Neutrophil (primary cell): ENCODE results near the gene MYO15A.

Experiments used
- H3K27ac ChIP-seq: fragments of 200-600 bp; sonication (generic); 2 replicates; pipeline ENCODE4 v1.5.1; 2016; ENCODE audit warnings: mild to moderate bottlenecking, moderate library complexity
- H3K27me3 ChIP-seq: fragments of 200-600 bp; sonication (generic); 2 replicates; pipeline ENCODE4 v1.6.0; 2016; ENCODE audit warnings: mild to moderate bottlenecking
- H3K36me3 ChIP-seq: fragments of 200-600 bp; sonication (generic); 2 replicates; pipeline ENCODE4 v1.5.1; 2017
- H3K4me1 ChIP-seq, 2 experiments: fragments of 200-600 bp in 1 of 2; sonication (generic) in 1 of 2; 1 replicate in 1 of 2; 2 replicates in 1 of 2; pipeline versions ENCODE4 v1.5.1 to v1.6.1; 2013 to 2016; ENCODE audit warnings: low read depth in 1 of 2, low read length in 1 of 2, mild to moderate bottlenecking in 1 of 2, moderate library complexity in 1 of 2; ENCODE audit not compliant: control insufficient read depth in 1 of 2, insufficient read depth in 1 of 2
- H3K4me3 ChIP-seq, 2 experiments: fragments of 200-600 bp in 1 of 2; sonication (generic) in 1 of 2; 1 replicate in 1 of 2; 2 replicates in 1 of 2; pipeline ENCODE4 v1.5.1; 2013 to 2016; ENCODE audit warnings: low read depth in 1 of 2, low read length in 1 of 2, mild to moderate bottlenecking in 1 of 2, moderate library complexity in 1 of 2
- H3K9me3 ChIP-seq: fragments of 200-600 bp; sonication (generic); 2 replicates; pipeline ENCODE4 v1.5.1; 2016
- TF ChIP-seq, protein P1 (sequence below): fragments of 200-600 bp; sonication (generic); IDR thresholded peaks from 2 replicates; pipeline ENCODE4 v1.5.1; 2016; ENCODE audit warnings: antibody characterized with exemption

The MYO15A gene

DNA sequence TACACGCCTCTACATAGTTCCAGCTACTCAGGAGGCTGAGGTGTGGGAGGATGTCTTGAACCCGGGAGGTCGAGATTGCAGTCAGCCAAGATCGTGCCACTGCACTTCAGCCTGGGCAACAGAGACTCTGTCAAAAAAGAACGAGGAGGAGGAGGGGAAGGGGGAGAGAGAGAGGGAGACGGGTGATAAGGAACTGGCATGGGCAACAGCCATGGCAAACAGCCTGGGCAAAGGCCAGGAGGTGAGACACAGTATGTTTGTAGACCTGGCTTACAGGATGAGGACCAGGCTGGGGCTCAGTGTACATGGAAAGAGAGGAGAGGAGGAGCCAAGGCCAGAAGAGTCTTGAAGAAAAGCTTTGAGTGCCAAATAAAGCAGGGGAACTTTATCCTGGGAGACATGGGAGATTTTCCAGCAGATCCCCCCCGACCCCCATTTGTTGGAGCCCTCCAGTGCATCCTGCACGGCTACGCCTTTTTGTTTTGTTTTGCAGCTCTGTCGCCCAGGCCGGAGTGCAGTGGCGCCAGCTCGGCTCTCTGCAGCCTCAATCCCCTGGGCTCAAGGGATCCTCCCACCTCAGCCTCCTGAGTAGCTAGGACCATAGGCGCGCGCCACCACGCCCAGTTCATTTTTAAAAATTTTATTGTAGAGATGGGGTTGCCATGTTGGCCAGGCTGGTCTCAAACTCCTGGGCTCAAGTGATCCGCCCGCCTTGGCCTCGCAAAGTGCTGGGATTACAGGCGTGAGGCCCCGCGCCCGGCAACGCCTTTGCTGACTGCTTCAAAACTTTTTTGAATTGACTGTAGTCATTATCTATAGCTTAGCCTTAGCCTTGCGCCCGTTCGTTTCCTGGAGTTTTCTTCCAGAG, 73.8 kb downstream of the MYO15A start:
- no peaks in the 10 kb centered on the region for H3K9me3 ChIP-seq
- no peaks in the 10 kb centered on the region for H3K36me3 ChIP-seq
- H3K4me3 ChIP-seq, result peak overlapping the region; percentile 89 to 96
- peaks cover 38 to 40% of the 10 kb centered on the region in 2 experiments for H3K4me1 ChIP-seq
- H3K27ac ChIP-seq, result peak overlapping the region; percentile 97
- no peaks in the 10 kb centered on the region for H3K27me3 ChIP-seq
- TF ChIP-seq, protein P1, sequence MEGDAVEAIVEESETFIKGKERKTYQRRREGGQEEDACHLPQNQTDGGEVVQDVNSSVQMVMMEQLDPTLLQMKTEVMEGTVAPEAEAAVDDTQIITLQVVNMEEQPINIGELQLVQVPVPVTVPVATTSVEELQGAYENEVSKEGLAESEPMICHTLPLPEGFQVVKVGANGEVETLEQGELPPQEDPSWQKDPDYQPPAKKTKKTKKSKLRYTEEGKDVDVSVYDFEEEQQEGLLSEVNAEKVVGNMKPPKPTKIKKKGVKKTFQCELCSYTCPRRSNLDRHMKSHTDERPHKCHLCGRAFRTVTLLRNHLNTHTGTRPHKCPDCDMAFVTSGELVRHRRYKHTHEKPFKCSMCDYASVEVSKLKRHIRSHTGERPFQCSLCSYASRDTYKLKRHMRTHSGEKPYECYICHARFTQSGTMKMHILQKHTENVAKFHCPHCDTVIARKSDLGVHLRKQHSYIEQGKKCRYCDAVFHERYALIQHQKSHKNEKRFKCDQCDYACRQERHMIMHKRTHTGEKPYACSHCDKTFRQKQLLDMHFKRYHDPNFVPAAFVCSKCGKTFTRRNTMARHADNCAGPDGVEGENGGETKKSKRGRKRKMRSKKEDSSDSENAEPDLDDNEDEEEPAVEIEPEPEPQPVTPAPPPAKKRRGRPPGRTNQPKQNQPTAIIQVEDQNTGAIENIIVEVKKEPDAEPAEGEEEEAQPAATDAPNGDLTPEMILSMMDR, result no peak

DNA sequence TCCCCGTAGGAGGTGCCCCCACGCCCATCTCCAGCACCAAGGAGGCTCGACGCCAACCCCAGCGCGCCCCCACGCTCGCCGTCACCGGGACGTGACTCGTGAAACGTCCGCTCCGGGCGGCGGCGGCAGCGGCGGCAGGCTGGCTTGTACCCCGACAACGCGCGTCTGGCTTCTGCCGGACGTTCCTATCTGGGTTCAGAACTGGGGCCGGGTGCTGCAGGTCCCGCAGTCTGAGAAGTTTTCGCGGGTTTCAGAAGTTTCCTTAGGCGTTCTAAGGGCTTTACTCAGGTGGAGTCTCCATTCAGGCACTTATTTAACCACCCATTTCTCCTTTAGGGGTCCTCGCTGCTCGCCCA, 74.4 kb downstream of the MYO15A start:
- Histone ChIP-seq H3K27me3 (no peaks in the 10 kb centered on the region), H3K36me3 (no peaks in the 10 kb centered on the region), H3K4me1 (peaks cover 43 to 44% of the 10 kb centered on the region in 2 experiments), H3K4me3 (peak overlapping the region; percentile 89 to 96), H3K27ac (peak overlapping the region; percentile 97), H3K9me3 (no peaks in the 10 kb centered on the region)
- TF ChIP-seq, protein P1, result no peak

DNA sequence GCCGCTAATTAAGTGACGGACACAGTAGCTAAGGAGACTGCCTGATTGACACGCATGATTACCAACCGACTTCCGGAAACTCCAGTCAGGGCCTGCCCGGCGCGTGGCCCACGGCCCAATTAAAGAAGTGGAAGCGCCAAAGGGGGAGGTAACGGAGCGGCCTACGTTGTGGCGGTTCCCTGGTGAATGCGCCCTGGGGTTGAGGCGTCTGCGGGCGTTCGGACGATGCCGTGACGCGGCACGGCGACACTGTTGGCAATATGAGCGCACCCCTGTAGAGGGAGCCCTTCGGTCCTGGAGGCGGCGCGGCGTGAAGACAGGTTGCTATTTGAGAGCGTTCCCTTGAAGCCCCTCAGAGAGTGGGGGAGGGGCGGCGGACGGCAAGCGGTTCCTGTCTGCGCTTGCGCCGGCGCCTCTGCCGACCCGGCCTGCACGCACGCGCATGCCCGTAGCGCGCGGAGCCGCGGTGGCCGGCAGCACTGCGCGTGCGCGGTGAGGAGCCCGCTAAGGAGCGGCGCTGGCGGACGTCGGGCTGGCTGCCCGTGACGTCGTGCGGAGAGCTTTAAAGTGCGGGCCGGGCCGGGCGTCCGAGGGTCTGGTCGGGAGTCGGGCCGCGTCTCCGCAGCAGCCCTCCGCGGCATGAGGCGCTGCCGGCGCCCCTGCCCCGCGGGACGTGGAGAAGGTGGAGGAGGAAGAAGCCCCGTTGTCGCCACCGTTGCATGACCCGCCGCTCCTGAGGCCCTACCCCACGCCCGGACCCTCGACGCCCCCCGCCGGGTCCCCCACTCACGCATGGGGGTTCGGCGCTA, 75.0 kb downstream of the MYO15A start, which contains the start of gene ALKBH5:
ALKBH5 (plus strand) TSS at position 495 of the 809 bp plus-strand sequence. CDS start 416 bp downstream, outside the sequence.
- Histone ChIP-seq H3K36me3 (no peaks in the 10 kb centered on the region), H3K4me3 (peak within 1 kb of the TSS; percentile 89 to 96), H3K27me3 (no peaks in the 10 kb centered on the region), H3K9me3 (no peaks in the 10 kb centered on the region), H3K4me1 (peaks cover 43 to 44% of the 10 kb centered on the region in 2 experiments), H3K27ac (peak within 1 kb of the TSS; percentile 97)
- TF ChIP-seq, protein P1, result peak; percentile 56

DNA sequence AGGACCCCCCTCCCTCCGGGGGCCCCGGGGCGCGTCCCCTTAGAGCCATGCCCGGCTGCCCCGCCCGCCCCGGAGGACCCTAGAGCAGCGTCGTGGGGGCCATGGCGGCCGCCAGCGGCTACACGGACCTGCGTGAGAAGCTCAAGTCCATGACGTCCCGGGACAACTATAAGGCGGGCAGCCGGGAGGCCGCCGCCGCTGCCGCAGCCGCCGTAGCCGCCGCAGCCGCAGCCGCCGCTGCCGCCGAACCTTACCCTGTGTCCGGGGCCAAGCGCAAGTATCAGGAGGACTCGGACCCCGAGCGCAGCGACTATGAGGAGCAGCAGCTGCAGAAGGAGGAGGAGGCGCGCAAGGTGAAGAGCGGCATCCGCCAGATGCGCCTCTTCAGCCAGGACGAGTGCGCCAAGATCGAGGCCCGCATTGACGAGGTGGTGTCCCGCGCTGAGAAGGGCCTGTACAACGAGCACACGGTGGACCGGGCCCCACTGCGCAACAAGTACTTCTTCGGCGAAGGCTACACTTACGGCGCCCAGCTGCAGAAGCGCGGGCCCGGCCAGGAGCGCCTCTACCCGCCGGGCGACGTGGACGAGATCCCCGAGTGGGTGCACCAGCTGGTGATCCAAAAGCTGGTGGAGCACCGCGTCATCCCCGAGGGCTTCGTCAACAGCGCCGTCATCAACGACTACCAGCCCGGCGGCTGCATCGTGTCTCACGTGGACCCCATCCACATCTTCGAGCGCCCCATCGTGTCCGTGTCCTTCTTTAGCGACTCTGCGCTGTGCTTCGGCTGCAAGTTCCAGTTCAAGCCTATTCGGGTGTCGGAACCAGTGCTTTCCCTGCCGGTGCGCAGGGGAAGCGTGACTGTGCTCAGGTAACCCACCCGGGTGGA, 75.8 kb downstream of the MYO15A start:
- Histone ChIP-seq H3K4me1 (peaks cover 43 to 44% of the 10 kb centered on the region in 2 experiments), H3K4me3 (peak overlapping the region; percentile 89 to 96), H3K27ac (peak overlapping the region; percentile 97), H3K27me3 (no peaks in the 10 kb centered on the region), H3K9me3 (no peaks in the 10 kb centered on the region), H3K36me3 (no peaks in the 10 kb centered on the region)
- TF ChIP-seq, protein P1, result no peak

DNA sequence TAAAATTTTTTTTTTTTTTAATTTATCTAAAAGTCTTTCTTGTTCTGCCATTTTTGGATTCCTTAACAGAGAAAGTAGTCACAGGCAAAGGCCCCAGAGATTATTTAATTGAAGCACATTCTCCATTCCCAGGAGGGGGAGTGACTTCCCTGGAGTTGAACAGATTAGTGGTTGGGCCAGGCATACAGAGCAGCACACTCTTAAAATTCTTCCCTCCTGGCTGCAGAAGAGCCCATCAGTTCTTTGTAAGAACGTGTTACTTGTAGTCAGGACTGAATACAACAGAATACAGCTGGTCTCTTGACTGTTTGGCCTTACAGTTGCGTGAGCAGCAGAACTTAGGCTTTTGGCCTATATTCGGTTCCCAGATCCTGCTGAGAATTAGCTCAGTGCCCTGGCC, 76.8 kb downstream of the MYO15A start:
- Histone ChIP-seq H3K4me3 (peak overlapping the region; percentile 89 to 96), H3K9me3 (no peaks in the 10 kb centered on the region), H3K36me3 (no peaks in the 10 kb centered on the region), H3K27ac (peak overlapping the region; percentile 7), H3K27me3 (no peaks in the 10 kb centered on the region), H3K4me1 (peaks cover 43 to 44% of the 10 kb centered on the region in 2 experiments)
- TF ChIP-seq, protein P1, result no peak
